ENCODE measurements around the gene NUDT4.

DNA sequence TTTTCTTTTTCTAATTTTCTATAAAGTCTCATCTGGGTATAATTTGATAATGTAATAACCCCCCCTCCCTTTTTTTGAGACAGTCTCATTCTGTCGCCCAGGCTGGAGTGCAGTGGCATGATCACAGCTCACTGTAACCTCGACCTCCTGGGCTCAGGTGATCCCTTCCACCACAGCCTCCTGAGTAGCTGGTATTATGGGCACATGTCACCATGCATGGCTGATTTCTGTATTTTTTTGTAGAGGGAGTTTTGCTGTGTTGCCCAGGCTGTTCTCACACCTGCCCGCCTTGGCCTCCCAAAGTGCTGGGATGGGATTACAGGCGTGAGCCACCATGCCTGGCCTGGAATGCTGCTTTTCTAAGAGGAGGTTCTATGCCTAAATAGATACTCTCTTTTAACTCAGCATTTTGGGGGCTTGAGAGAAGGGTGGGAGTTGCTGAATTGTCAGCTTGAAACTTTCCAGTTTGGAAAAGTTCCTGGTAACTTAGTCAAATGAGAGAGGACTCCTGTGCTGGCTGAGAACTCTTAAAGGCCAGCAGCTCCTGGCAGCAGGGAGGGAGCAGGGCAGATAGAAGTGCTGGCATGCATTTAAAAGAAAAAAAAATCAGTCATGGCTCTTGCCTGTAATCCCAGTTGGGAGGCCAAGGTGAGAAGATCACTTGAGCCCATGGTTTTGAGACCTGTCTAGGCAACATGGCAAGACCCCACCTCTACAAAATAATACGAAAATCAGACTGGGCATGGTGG is 13.0 kb downstream of the NUDT4 start:
- TF ChIP-seq, protein P1, sequence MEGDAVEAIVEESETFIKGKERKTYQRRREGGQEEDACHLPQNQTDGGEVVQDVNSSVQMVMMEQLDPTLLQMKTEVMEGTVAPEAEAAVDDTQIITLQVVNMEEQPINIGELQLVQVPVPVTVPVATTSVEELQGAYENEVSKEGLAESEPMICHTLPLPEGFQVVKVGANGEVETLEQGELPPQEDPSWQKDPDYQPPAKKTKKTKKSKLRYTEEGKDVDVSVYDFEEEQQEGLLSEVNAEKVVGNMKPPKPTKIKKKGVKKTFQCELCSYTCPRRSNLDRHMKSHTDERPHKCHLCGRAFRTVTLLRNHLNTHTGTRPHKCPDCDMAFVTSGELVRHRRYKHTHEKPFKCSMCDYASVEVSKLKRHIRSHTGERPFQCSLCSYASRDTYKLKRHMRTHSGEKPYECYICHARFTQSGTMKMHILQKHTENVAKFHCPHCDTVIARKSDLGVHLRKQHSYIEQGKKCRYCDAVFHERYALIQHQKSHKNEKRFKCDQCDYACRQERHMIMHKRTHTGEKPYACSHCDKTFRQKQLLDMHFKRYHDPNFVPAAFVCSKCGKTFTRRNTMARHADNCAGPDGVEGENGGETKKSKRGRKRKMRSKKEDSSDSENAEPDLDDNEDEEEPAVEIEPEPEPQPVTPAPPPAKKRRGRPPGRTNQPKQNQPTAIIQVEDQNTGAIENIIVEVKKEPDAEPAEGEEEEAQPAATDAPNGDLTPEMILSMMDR (IDR thresholded peaks at IDR 0.05): no peak
- TF ChIP-seq POLR2AphosphoS5 (IDR thresholded peaks at IDR 0.05): no peak

Measured in breast epithelium (tissue), 3 donors.